Measurements from ENCODE around the gene FERMT1. TPM values are rescaled to one million over a fixed set of nuclear protein-coding genes. Genes with fewer than 3 reads are reported as not detected.

Gene FERMT1
- total and polyA plus RNA-seq, 2 donors (not counting 1 experiment from before 2014, with no cell fraction given): not detected

- Histone ChIP-seq H2AFZ (ENCODE audit: insufficient read depth, low read depth, low read length, poor library complexity, severe bottlenecking) (no peak overlapping the region), H3K27me3 (replicated peaks in 1 of 4; ENCODE audit: control extremely low read depth in 1 of 4, control insufficient read depth in 3 of 4, insufficient read depth in 4 of 4, low read length in 3 of 4) (peaks cover 0 to 5% (median 0%) of the 10 kb centered on the region in 4 experiments), H3K36me3 (replicated peaks in 1 of 2; ENCODE audit: control extremely low read depth in 1 of 2, control insufficient read depth in 1 of 2, extremely low read depth in 1 of 2, insufficient read depth in 2 of 2, low read length in 1 of 2) (no peaks in the 10 kb centered on the region), H3K4me1 (ENCODE audit: control insufficient read depth in 2 of 2, insufficient read depth in 2 of 2, low read length in 2 of 2) (no peaks in the 10 kb centered on the region), H3K4me2 (replicated peaks; ENCODE audit: low read depth, low read length, poor library complexity, severe bottlenecking) (no peak overlapping the region), H3K79me2 (ENCODE audit: control insufficient read depth, insufficient read depth, low read length) (no peaks in the 10 kb centered on the region), H3K9me3 (ENCODE audit: control extremely low read depth in 1 of 3, control insufficient read depth in 2 of 3, insufficient read depth in 1 of 3, low read length in 2 of 3) (no peaks in the 10 kb centered on the region), H4K20me1 (ENCODE audit: control insufficient read depth, insufficient read depth, low read length, poor library complexity, severe bottlenecking) (no peaks in the 10 kb centered on the region), H3K9ac (ENCODE audit: low read length) (no peak overlapping the region), H3K4me3 (ENCODE audit: control extremely low read depth in 1 of 5, extremely low read depth in 1 of 5, insufficient read depth in 1 of 5, low read depth in 2 of 5, low read length in 4 of 5) (no peak overlapping the region), H3K27ac (ENCODE audit: low read length in 2 of 2) (no peak overlapping the region)
- ATAC-seq (ENCODE audit: low read depth) (no peak), DNase-seq (no peak)
- intact Hi-C loops (cut with micrococcal nuclease): no loop called here
- Mint-ChIP-seq H3K4me1 (no peaks in the 10 kb centered on the region), H3K27me3 (peaks cover 11% of the 10 kb centered on the region), H3K4me3 (no peak overlapping the region), H3K27ac (peak overlapping the region; percentile 12), H3K9me3 (ENCODE audit: insufficient read depth) (no peaks in the 10 kb centered on the region)
- CTCF ChIA-PET: no interaction called here
- POLR2A ChIA-PET: no interaction called here
- TF ChIP-seq EZH2 (IDR thresholded peaks at IDR 0.05; ENCODE audit: borderline replicate concordance, insufficient read depth, low read depth, low read length, poor library complexity, severe bottlenecking) (no peak), CTCF (IDR thresholded peaks at IDR 0.05) (no peak)
Measured at GRCh38 chr20:6165346-6165745, 42.5 kb upstream of the FERMT1 start.

- Histone ChIP-seq H3K4me3 (ENCODE audit: control extremely low read depth in 1 of 5, extremely low read depth in 1 of 5, insufficient read depth in 1 of 5, low read depth in 2 of 5, low read length in 4 of 5) (no peak overlapping the region), H3K27ac (ENCODE audit: low read length in 2 of 2) (no peak overlapping the region), H3K9me3 (ENCODE audit: control extremely low read depth in 1 of 3, control insufficient read depth in 2 of 3, insufficient read depth in 1 of 3, low read length in 2 of 3) (no peaks in the 10 kb centered on the region), H3K27me3 (replicated peaks in 1 of 4; ENCODE audit: control extremely low read depth in 1 of 4, control insufficient read depth in 3 of 4, insufficient read depth in 4 of 4, low read length in 3 of 4) (peaks cover 0 to 5% (median 0%) of the 10 kb centered on the region in 4 experiments), H3K79me2 (ENCODE audit: control insufficient read depth, insufficient read depth, low read length) (no peaks in the 10 kb centered on the region), H3K4me2 (replicated peaks; ENCODE audit: low read depth, low read length, poor library complexity, severe bottlenecking) (no peak overlapping the region), H4K20me1 (ENCODE audit: control insufficient read depth, insufficient read depth, low read length, poor library complexity, severe bottlenecking) (no peaks in the 10 kb centered on the region), H3K9ac (ENCODE audit: low read length) (no peak overlapping the region), H2AFZ (ENCODE audit: insufficient read depth, low read depth, low read length, poor library complexity, severe bottlenecking) (no peak overlapping the region), H3K36me3 (replicated peaks in 1 of 2; ENCODE audit: control extremely low read depth in 1 of 2, control insufficient read depth in 1 of 2, extremely low read depth in 1 of 2, insufficient read depth in 2 of 2, low read length in 1 of 2) (no peaks in the 10 kb centered on the region), H3K4me1 (ENCODE audit: control insufficient read depth in 2 of 2, insufficient read depth in 2 of 2, low read length in 2 of 2) (no peaks in the 10 kb centered on the region)
- DNase-seq (no peak), ATAC-seq (ENCODE audit: low read depth) (no peak)
- intact Hi-C loops (cut with micrococcal nuclease): no loop called here
- Mint-ChIP-seq H3K9me3 (ENCODE audit: insufficient read depth) (no peaks in the 10 kb centered on the region), H3K4me1 (no peaks in the 10 kb centered on the region), H3K27me3 (peaks cover 12% of the 10 kb centered on the region), H3K27ac (peak overlapping the region; percentile 12), H3K4me3 (no peak overlapping the region)
- ChIA-PET CTCF (no interaction called here), POLR2A (no interaction called here)
- 41% methylated on average over 3 of the region's 10 CpGs for WGBS (ENCODE audit: insufficient coverage)
- no peak for TF ChIP-seq EZH2 (IDR thresholded peaks at IDR 0.05; ENCODE audit: borderline replicate concordance, insufficient read depth, low read depth, low read length, poor library complexity, severe bottlenecking)
- TF ChIP-seq CTCF (IDR thresholded peaks at IDR 0.05): no peak
Measured at GRCh38 chr20:6164421-6165341, 41.9 kb upstream of the FERMT1 start.

Data from B cell (primary cell).